Endothelial cell of umbilical vein (primary cell): Measurements from ENCODE around the gene TANGO2.

Experiments used
- CTCF ChIP-seq, 2 donors: IDR thresholded peaks; 1 replicate in 1 of 2; 2 replicates in 1 of 2; pipeline ENCODE4 v1.5.1; 2011; ENCODE audit warnings: low read length in 2 of 2, mild to moderate bottlenecking in 2 of 2, moderate library complexity in 2 of 2, control low read depth in 1 of 2, inconsistent platforms in 1 of 2, low read depth in 1 of 2; ENCODE audit not compliant: insufficient read depth in 1 of 2; ENCODE audit errors: extremely low read depth in 1 of 2
- EZH2 ChIP-seq: IDR thresholded peaks from 2 replicates; pipeline ENCODE4 v1.6.1; 2012; ENCODE audit warnings: borderline replicate concordance, low read depth, mild to moderate bottlenecking, moderate library complexity, low read length, inconsistent platforms; ENCODE audit not compliant: severe bottlenecking
- FOS ChIP-seq: IDR thresholded peaks from 2 replicates; pipeline ENCODE4 v1.6.1; 2011; ENCODE audit warnings: mild to moderate bottlenecking, low read length, moderate library complexity, borderline replicate concordance; ENCODE audit not compliant: insufficient read depth
- GATA2 ChIP-seq: IDR thresholded peaks from 2 replicates; pipeline ENCODE4 v1.7.0; 2011; ENCODE audit warnings: low read depth, mild to moderate bottlenecking, moderate library complexity, mixed read lengths, low read length; ENCODE audit not compliant: insufficient read length, insufficient read depth
- JUN ChIP-seq: IDR thresholded peaks from 2 replicates; pipeline ENCODE4 v1.6.1; 2011; ENCODE audit warnings: borderline replicate concordance, low read depth; ENCODE audit not compliant: insufficient read length, insufficient read depth
- MYC ChIP-seq: IDR thresholded peaks from one replicate; pipeline ENCODE4 v1.6.1; 2011; ENCODE audit warnings: mild to moderate bottlenecking, low read depth, low read length
- POLR2A ChIP-seq: IDR thresholded peaks from 2 replicates; pipeline ENCODE4 v1.6.1; 2012; ENCODE audit warnings: low read depth, mild to moderate bottlenecking, control low read depth, low read length
- POLR2AphosphoS5 ChIP-seq: IDR thresholded peaks from 2 replicates; pipeline ENCODE4 v1.6.1; 2012; ENCODE audit warnings: low read depth, mild to moderate bottlenecking, control low read depth, low read length, moderate library complexity; ENCODE audit not compliant: insufficient read depth

- TF ChIP-seq POLR2A (no peak), CTCF (IDR thresholded peaks at IDR 0.05; ENCODE audit: extremely low read depth in 1 of 2, insufficient read depth in 1 of 2, low read depth in 1 of 2, low read length in 2 of 2) (no peak), EZH2 (no peak), POLR2AphosphoS5 (no peak), FOS (no peak), MYC (no peak), GATA2 (no peak), JUN (no peak)
These were observed 3.9 kb downstream of the TANGO2 start for GRCh38 chr22:20024650-20025397.
